Sigmoid colon (tissue), 3 donors: ENCODE data around the gene SPEM2.

Experiments used
- POLR2A ChIP-seq, 2 donors: fragments of 450-650 bp; IDR thresholded peaks; one replicate each; pipeline ENCODE4 v1.6.1; 2016; ENCODE audit warnings: antibody characterized with exemption in 2 of 2, mild to moderate bottlenecking in 2 of 2, moderate library complexity in 2 of 2
- TF ChIP-seq, protein P1 (sequence below), 4 experiments: fragments of 450-650 bp in 3 of 4; fragments of 200-600 bp in 1 of 4; IDR thresholded peaks; one replicate each; pipeline ENCODE4 v1.5.1; 2016 to 2019; ENCODE audit warnings: antibody characterized with exemption in 4 of 4, mild to moderate bottlenecking in 3 of 4, moderate library complexity in 2 of 4

DNA sequence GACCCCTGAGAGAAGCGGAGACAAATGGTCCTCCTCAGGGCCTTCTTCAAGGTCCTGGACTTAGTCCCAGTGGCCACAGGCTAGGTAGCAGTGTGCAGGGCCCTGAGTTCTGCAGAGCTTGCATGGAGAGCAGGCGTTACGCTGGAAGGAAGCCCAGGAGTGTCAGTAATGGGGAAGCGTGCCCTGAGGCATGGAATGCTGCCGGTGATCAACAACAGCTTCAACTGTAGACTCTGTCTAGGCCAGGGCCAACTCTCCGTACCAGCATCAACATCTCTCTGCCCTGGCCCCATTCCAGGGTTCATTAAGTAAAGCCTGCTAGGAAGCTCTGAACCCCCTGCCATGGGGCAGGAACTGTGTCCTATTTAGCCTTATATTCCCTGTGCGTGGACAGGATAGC is 45.1 kb upstream of the SPEM2 start:
- TF ChIP-seq, protein P1, sequence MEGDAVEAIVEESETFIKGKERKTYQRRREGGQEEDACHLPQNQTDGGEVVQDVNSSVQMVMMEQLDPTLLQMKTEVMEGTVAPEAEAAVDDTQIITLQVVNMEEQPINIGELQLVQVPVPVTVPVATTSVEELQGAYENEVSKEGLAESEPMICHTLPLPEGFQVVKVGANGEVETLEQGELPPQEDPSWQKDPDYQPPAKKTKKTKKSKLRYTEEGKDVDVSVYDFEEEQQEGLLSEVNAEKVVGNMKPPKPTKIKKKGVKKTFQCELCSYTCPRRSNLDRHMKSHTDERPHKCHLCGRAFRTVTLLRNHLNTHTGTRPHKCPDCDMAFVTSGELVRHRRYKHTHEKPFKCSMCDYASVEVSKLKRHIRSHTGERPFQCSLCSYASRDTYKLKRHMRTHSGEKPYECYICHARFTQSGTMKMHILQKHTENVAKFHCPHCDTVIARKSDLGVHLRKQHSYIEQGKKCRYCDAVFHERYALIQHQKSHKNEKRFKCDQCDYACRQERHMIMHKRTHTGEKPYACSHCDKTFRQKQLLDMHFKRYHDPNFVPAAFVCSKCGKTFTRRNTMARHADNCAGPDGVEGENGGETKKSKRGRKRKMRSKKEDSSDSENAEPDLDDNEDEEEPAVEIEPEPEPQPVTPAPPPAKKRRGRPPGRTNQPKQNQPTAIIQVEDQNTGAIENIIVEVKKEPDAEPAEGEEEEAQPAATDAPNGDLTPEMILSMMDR (IDR thresholded peaks at IDR 0.05): no peak
- TF ChIP-seq POLR2A (IDR thresholded peaks at IDR 0.05): no peak
